AG09309 (cell line): Measurements from ENCODE around the gene OR51I2.

Experiments
- DNase-seq: peaks from one replicate; pipeline ENCODE4 v3.0.0-alpha.2; 2010; ENCODE audit warnings: low read depth
- H3K4me3 ChIP-seq: 2 replicates; pipeline ENCODE4 v1.5.1; 2011; ENCODE audit warnings: mild to moderate bottlenecking, low read depth, low read length, moderate library complexity; ENCODE audit not compliant: control insufficient read depth
- TF ChIP-seq, protein P1 (sequence below): IDR thresholded peaks from 2 replicates; pipeline ENCODE4 v1.5.1; 2011; ENCODE audit warnings: mild to moderate bottlenecking, low read depth, low read length, inconsistent platforms; ENCODE audit not compliant: insufficient read depth, control insufficient read depth; ENCODE audit errors: missing control alignments

Gene OR51I2

DNA sequence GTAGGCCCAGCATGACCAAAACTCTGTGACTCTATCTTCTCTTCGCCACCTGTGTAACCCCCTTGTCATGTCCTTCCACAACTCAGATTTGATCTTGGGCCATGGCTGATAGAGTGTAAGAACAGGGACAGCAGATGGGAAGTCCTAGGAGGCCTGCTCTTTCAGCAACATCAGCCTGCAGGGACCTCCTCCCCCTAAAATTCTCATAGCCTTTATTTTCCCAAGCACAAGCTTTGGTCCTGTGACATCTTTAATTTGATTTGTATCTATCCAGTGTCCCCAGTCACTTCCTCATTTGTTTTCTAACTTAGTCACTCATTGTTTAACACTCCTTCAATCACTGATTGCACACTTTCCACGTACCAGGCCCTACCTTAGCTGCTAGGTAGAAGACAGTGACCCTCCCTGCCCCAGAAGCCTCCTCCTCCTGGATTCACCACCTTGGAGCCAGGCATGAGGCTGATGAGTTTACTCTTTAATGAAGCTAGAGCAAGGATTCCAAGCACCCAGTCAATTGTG is 55.3 kb downstream of the OR51I2 start:
- H3K4me3 ChIP-seq = no peak overlapping the region
- TF ChIP-seq, protein P1, sequence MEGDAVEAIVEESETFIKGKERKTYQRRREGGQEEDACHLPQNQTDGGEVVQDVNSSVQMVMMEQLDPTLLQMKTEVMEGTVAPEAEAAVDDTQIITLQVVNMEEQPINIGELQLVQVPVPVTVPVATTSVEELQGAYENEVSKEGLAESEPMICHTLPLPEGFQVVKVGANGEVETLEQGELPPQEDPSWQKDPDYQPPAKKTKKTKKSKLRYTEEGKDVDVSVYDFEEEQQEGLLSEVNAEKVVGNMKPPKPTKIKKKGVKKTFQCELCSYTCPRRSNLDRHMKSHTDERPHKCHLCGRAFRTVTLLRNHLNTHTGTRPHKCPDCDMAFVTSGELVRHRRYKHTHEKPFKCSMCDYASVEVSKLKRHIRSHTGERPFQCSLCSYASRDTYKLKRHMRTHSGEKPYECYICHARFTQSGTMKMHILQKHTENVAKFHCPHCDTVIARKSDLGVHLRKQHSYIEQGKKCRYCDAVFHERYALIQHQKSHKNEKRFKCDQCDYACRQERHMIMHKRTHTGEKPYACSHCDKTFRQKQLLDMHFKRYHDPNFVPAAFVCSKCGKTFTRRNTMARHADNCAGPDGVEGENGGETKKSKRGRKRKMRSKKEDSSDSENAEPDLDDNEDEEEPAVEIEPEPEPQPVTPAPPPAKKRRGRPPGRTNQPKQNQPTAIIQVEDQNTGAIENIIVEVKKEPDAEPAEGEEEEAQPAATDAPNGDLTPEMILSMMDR = no peak

DNA sequence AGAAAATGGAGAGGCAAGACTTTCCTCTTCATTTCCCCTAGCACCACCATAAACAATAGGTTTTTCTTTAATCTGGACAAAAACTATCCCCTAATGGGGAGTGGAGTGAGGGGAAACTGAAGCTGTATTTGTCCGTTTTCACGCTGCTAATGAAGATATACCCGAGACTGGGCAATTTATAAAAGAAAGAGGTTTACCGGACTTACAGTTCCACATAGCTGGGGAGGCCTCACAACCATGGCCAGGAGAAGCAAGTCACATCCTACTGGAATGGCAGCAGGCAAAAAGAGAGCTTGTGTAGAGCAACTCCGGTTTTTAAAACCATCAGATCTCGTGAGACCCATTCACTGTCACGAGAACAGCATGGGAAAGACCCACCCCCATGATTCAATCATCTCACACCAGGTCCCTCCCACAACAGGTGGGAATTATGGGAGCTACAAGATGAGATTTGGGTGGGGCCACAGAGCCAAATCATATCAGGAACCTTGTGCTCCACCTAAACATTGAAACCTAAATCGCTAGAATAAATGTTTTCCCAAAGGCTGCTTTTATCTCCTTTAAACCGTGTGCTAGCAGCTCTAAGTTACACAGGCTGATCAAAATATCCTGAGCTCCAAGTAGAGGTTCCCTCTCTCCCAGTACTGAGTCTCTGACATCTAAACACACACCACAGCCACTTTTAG is 56.4 kb downstream of the OR51I2 start:
- TF ChIP-seq, protein P1 = no peak
- H3K4me3 ChIP-seq = no peak overlapping the region
- no peak for DNase-seq

More for the DNA sequence above, 55.3 kb downstream of the OR51I2 start:
- DNase-seq = no peak
